ENCODE measurements around the gene KCNQ1OT1. TPM values are rescaled to one million over a fixed set of nuclear protein-coding genes. Genes with fewer than 3 reads are reported as not detected.

The KCNQ1OT1 gene
- total RNA-seq, 2 donors from 2014 or later, result 0.77 to 1.5 TPM

GRCh38 chr11:2586087-2586792 is 113.6 kb downstream of the KCNQ1OT1 start:
- H3K27ac ChIP-seq, result no peak overlapping the region
- TF ChIP-seq CTCF (IDR thresholded peaks at IDR 0.05), result no peak
- no peak overlapping the region for H3K9ac ChIP-seq (ENCODE audit: low read depth in 2 of 2, low read length in 2 of 2)
- H3K27me3 ChIP-seq, result no peaks in the 10 kb centered on the region
- no peak overlapping the region for H3K4me3 ChIP-seq
- intact Hi-C loops (cut with DNase I), result no loop called here
- no peaks in the 10 kb centered on the region for H3K4me1 ChIP-seq
- no peak for DNase-seq
- H3K36me3 ChIP-seq, result no peaks in the 10 kb centered on the region
- H3K9me3 ChIP-seq, result no peaks in the 10 kb centered on the region

- no peak for TF ChIP-seq CTCF (IDR thresholded peaks at IDR 0.05)
- no peak for DNase-seq
- Histone ChIP-seq H3K4me1 (no peaks in the 10 kb centered on the region), H3K4me3 (no peak overlapping the region), H3K9me3 (no peaks in the 10 kb centered on the region), H3K27ac (no peak overlapping the region), H3K9ac (ENCODE audit: low read depth in 2 of 2, low read length in 2 of 2) (no peak overlapping the region), H3K27me3 (no peaks in the 10 kb centered on the region), H3K36me3 (no peaks in the 10 kb centered on the region)
- intact Hi-C loops (cut with DNase I), result no loop called here
Measured at GRCh38 chr11:2585566-2586086, 114.2 kb downstream of the KCNQ1OT1 start.

- Histone ChIP-seq H3K27ac (no peak overlapping the region), H3K4me3 (no peak overlapping the region), H3K9me3 (no peaks in the 10 kb centered on the region), H3K27me3 (no peaks in the 10 kb centered on the region), H3K36me3 (no peaks in the 10 kb centered on the region), H3K9ac (ENCODE audit: low read depth in 2 of 2, low read length in 2 of 2) (no peak overlapping the region), H3K4me1 (no peaks in the 10 kb centered on the region)
- no peak for DNase-seq
- intact Hi-C loops (cut with DNase I), result no loop called here
- TF ChIP-seq CTCF (IDR thresholded peaks at IDR 0.05), result no peak
Measured at GRCh38 chr11:2584812-2585565, 114.8 kb downstream of the KCNQ1OT1 start.

- Histone ChIP-seq H3K27ac (no peak overlapping the region), H3K36me3 (no peaks in the 10 kb centered on the region), H3K9me3 (no peaks in the 10 kb centered on the region), H3K27me3 (no peaks in the 10 kb centered on the region), H3K9ac (ENCODE audit: low read depth in 2 of 2, low read length in 2 of 2) (no peak overlapping the region), H3K4me3 (no peak overlapping the region), H3K4me1 (no peaks in the 10 kb centered on the region)
- intact Hi-C loops (cut with DNase I), result no loop called here
- TF ChIP-seq CTCF (IDR thresholded peaks at IDR 0.05), result no peak
- DNase-seq, result no peak
Measured at GRCh38 chr11:2584434-2584811, 115.4 kb downstream of the KCNQ1OT1 start.

- intact Hi-C loops (cut with DNase I), result no loop called here
- no peaks in the 10 kb centered on the region for H3K27me3 ChIP-seq
- no peak overlapping the region for H3K9ac ChIP-seq (ENCODE audit: low read depth in 2 of 2, low read length in 2 of 2)
- H3K4me3 ChIP-seq, result no peak overlapping the region
- H3K4me1 ChIP-seq, result no peaks in the 10 kb centered on the region
- no peaks in the 10 kb centered on the region for H3K9me3 ChIP-seq
- no peak for DNase-seq
- H3K36me3 ChIP-seq, result no peaks in the 10 kb centered on the region
- H3K27ac ChIP-seq, result no peak overlapping the region
- no peak for TF ChIP-seq CTCF (IDR thresholded peaks at IDR 0.05)
Measured at GRCh38 chr11:2583605-2583958, 116.2 kb downstream of the KCNQ1OT1 start.

All from colonic mucosa (tissue), 4 donors.